GM23248 (cell line): Measurements from ENCODE around the gene CYP27C1. TPM values are rescaled to one million over a fixed set of nuclear protein-coding genes. Genes with fewer than 3 reads are reported as not detected.

Experiments
- DNase-seq: peaks from one replicate; pipeline ENCODE4 v3.0.0-alpha.2; 2015
- H2AFZ ChIP-seq: fragments of 200-600 bp; sonication (generic); 2 replicates; pipeline ENCODE4 v1.6.1; 2016; ENCODE audit warnings: antibody characterized with exemption
- H3F3A ChIP-seq: fragments of 200-600 bp; sonication (generic); 2 replicates; pipeline ENCODE4 v1.6.1; 2016; ENCODE audit warnings: mild to moderate bottlenecking, antibody characterized with exemption, mixed run types; ENCODE audit not compliant: insufficient read depth
- H3K27ac ChIP-seq: fragments of 200-600 bp; sonication (generic); 2 replicates; pipeline ENCODE4 v1.5.1; 2016; ENCODE audit warnings: mild to moderate bottlenecking
- H3K27me3 ChIP-seq: fragments of 200-600 bp; sonication (generic); replicated peaks from 2 replicates; pipeline ENCODE4 v1.6.1; 2016; ENCODE audit warnings: mild to moderate bottlenecking; ENCODE audit not compliant: insufficient read depth
- H3K36me3 ChIP-seq: fragments of 200-600 bp; sonication (generic); 2 replicates; pipeline ENCODE4 v1.6.1; 2016; ENCODE audit warnings: low read depth, mild to moderate bottlenecking
- H3K4me1 ChIP-seq: fragments of 200-600 bp; sonication (generic); 2 replicates; pipeline ENCODE4 v1.6.1; 2016; ENCODE audit warnings: mild to moderate bottlenecking; ENCODE audit not compliant: insufficient read depth
- H3K4me2 ChIP-seq: fragments of 200-600 bp; sonication (generic); one replicate; pipeline ENCODE4 v1.6.1; 2016; ENCODE audit warnings: mild to moderate bottlenecking; ENCODE audit not compliant: unreplicated experiment
- H3K4me3 ChIP-seq: fragments of 200-600 bp; sonication (generic); 2 replicates; pipeline ENCODE4 v1.5.1; 2016; ENCODE audit warnings: mild to moderate bottlenecking
- H3K79me2 ChIP-seq: fragments of 200-600 bp; sonication (generic); 2 replicates; pipeline ENCODE4 v1.6.1; 2016; ENCODE audit warnings: mild to moderate bottlenecking; ENCODE audit not compliant: insufficient read depth
- H3K9ac ChIP-seq: fragments of 200-600 bp; sonication (generic); 2 replicates; pipeline ENCODE4 v1.6.1; 2016; ENCODE audit warnings: mild to moderate bottlenecking
- H3K9me2 ChIP-seq: fragments of 200-600 bp; sonication (generic); 2 replicates; pipeline ENCODE4 v1.6.1; 2016; ENCODE audit warnings: mixed run types, mild to moderate bottlenecking, moderate library complexity; ENCODE audit not compliant: insufficient read depth
- H3K9me3 ChIP-seq: fragments of 200-600 bp; sonication (generic); one replicate; pipeline ENCODE4 v1.6.1; 2017; ENCODE audit warnings: low read depth
- H4K20me1 ChIP-seq: fragments of 200-600 bp; sonication (generic); 2 replicates; pipeline ENCODE4 v1.6.0; 2016; ENCODE audit not compliant: insufficient read depth
- EZH2 ChIP-seq: fragments of 200-600 bp; sonication (generic); IDR thresholded peaks from 2 replicates; pipeline ENCODE4 v1.6.1; 2018; ENCODE audit warnings: antibody characterized with exemption, mild to moderate bottlenecking; ENCODE audit not compliant: insufficient read depth, poor library complexity, severe bottlenecking
- EZH2phosphoT487 ChIP-seq: fragments of 200-600 bp; sonication (generic); IDR thresholded peaks from 2 replicates; pipeline ENCODE4 v1.6.1; 2018; ENCODE audit warnings: antibody characterized with exemption, moderate library complexity, mild to moderate bottlenecking, low read depth; ENCODE audit not compliant: insufficient read depth
- WGBS, 2 experiments: methylation state at CpG; one replicate each; pipeline ENCODE4 v1.1.6; 2015 to 2017; ENCODE audit warnings: low lambda C conversion rate in 2 of 2, low coverage in 1 of 2; ENCODE audit errors: missing lambda C conversion rate in 2 of 2; 5-methylcytosine and 5-hydroxymethylcytosine counted together
- in situ Hi-C: fragments of 300-500 bp; cut with MboI; formaldehyde crosslinking; loops from 2 replicates; pipeline ENCODE4 v1.15.0; 2020
- polyA plus RNA-seq: library from polyadenylated mRNA; unstranded; fragments of >200 nt; fragmentation: Nextera tagmentation; extraction: Ambion mirVana; gene quantifications from 2 replicates; pipeline ENCODE4 v1.2.1, GENCODE V29; 2016
- total RNA-seq: library from RNA; depleted of rRNA; stranded (reverse); fragments of >200 nt; shearing (Covaris generic); gene quantifications from 2 replicates; pipeline ENCODE4 v1.2.3, GENCODE V29; 2014

Gene CYP27C1
- total and polyA plus RNA-seq, 2 experiments from 2014 or later, result 0.65 to 0.73 TPM

DNA sequence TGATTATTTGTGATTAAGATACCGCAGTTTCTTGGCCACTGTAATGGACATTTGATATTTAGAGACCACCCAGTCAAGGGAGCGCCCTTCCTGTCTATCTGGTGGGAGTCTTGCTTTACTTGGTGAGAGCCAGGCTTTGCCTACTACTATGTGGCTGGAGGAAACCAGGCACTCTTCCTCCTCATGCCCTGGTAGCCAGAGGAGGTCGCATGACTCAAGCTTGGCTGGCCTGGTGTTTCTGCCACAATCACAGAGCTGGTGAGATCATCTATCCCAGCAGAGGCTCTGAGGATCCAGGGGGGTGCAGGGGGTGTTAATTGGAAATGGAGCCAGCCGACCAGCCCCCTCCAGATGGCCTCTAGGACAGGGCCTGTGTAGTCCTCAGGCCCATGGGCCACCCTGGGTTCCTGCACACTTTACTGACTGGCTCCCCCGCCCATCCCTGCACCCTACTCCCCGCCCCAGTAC lies 66.4 kb downstream of the CYP27C1 start:
- Histone ChIP-seq H3K9ac (peak overlapping the region; percentile 40), H3K4me3 (no peak overlapping the region), H3K9me2 (no peaks in the 10 kb centered on the region), H3K27ac (peak overlapping the region; percentile 75), H3K4me2 (peak overlapping the region; percentile 43), H3K36me3 (no peaks in the 10 kb centered on the region), H4K20me1 (no peaks in the 10 kb centered on the region), H3K4me1 (peaks cover 49% of the 10 kb centered on the region), H2AFZ (no peak overlapping the region), H3K79me2 (no peaks in the 10 kb centered on the region), H3F3A (peaks cover 36% of the 10 kb centered on the region), H3K27me3 (no peaks in the 10 kb centered on the region), H3K9me3 (no peaks in the 10 kb centered on the region)
- in situ Hi-C loops, result no loop called here
- TF ChIP-seq EZH2 (no peak), EZH2phosphoT487 (0 out of 2 replicates have a peak, but pooled peaks have one; percentile 46)
- DNase-seq, result peak; percentile 96
- WGBS, 2 experiments, result 4 to 8% methylated on average over 6 of the region's 6 CpGs

DNA sequence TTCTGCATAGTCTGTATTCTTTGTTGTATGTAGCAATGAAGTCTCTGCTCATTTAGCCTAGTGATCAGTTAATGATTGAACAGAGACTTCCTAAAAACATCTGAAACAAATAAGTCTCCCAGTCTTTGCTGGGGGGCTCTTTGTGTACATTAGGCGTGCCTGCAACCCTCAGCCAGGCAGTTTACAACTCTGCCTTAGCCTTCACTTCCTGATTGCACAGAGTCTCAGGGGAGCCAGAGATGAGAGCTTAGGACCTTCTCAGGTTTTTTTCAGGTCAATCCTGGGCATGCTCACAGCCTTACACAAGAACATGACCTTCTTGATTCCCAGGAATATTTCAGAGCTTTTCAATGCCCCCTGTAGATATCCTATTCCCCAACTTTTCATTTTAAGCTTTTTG lies 69.1 kb downstream of the CYP27C1 start:
- TF ChIP-seq EZH2, result no peak
- no peak for TF ChIP-seq EZH2phosphoT487
- Histone ChIP-seq H2AFZ (no peak overlapping the region), H3K79me2 (no peaks in the 10 kb centered on the region), H3K27me3 (no peaks in the 10 kb centered on the region), H3K9me2 (no peaks in the 10 kb centered on the region), H3K36me3 (no peaks in the 10 kb centered on the region), H4K20me1 (no peaks in the 10 kb centered on the region), H3K9me3 (no peaks in the 10 kb centered on the region), H3K4me2 (no peak overlapping the region), H3F3A (peaks cover 37% of the 10 kb centered on the region), H3K4me3 (no peak overlapping the region), H3K27ac (no peak overlapping the region), H3K9ac (no peak overlapping the region), H3K4me1 (peaks cover 60% of the 10 kb centered on the region)
- WGBS, 2 experiments, result 90 to 100% methylated on average over 1 of the region's 1 CpG
- in situ Hi-C loops, result no loop called here
- no peak for DNase-seq

DNA sequence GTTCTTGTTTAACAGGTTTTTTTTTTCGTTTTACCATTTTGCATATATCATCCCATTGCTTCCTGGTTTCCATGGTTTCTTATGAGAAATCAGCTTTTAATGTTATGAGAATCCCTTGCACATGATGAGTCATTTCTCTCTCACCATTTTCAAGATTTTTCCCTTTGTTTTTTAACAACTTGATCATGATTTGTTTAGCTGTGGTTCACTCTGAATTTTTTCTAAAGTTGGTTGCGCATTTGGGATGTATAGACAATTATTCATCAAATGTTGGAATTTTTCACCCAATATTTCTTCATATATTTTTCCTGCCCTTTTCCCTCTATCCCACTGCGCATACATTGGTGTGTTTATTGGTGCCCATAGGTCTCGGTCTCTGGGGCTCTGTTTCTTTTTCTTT lies 70.7 kb downstream of the CYP27C1 start:
- Histone ChIP-seq H3K9ac (peak overlapping the region; percentile 56), H3K27ac (peak overlapping the region; percentile 77), H3K4me1 (peaks cover 60% of the 10 kb centered on the region), H3K9me3 (no peaks in the 10 kb centered on the region), H3K27me3 (no peaks in the 10 kb centered on the region), H3K36me3 (no peaks in the 10 kb centered on the region), H3K4me2 (peak overlapping the region; percentile 54), H3K9me2 (no peaks in the 10 kb centered on the region), H2AFZ (no peak overlapping the region), H3K79me2 (no peaks in the 10 kb centered on the region), H4K20me1 (no peaks in the 10 kb centered on the region), H3F3A (peaks cover 38% of the 10 kb centered on the region), H3K4me3 (0 out of 2 replicates have a peak overlapping the region, but pooled peaks have one; percentile 26)
- in situ Hi-C loops, result no loop called here
- DNase-seq, result peak; percentile 93
- no peak for TF ChIP-seq EZH2phosphoT487
- no peak for TF ChIP-seq EZH2
- WGBS, 2 experiments, result 3 to 7% methylated on average over 4 of the region's 4 CpGs

DNA sequence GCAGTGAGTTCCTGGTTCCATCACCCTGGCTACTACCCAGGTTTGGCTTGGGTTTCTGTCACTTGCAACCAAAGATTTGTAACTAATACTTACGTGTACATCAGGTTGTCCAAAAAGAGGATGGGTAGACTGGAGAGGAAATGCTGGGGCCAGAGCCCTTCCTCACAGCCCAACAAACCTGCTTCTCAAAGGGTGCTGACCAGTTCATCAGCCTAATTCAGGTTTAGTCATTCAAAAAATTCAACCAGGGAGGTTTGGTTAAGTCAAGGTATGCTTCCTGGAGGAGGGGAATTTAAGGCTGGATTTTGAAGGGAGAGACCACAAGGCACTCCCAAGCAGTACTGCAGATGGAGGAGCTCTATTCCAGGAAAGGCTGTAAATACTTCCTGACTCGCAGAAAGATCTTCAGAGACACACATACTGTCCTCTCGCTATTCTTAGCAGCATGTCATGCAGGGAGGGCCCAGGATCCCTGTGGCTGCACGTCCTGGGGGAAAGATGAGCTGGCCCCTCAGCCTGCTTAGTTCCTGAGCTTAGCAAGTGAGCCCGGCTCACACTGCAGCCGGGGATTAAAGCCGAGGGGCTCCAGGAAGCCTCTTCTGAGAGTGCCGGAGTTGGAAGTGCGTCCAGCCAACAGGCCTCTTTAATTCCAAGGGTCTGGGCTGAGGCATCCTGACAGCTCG lies 73.1 kb downstream of the CYP27C1 start:
- TF ChIP-seq EZH2phosphoT487 (no peak), EZH2 (no peak)
- in situ Hi-C loops, result no loop called here
- WGBS, 2 experiments, result 68 to 73% methylated on average over 10 of the region's 10 CpGs
- H3K9me2 ChIP-seq, result no peaks in the 10 kb centered on the region
- no peaks in the 10 kb centered on the region for H3K79me2 ChIP-seq
- H3K36me3 ChIP-seq, result no peaks in the 10 kb centered on the region
- H3K27me3 ChIP-seq, result no peaks in the 10 kb centered on the region
- peak; percentile 44 for DNase-seq
- H3K9ac ChIP-seq, result no peak overlapping the region
- H3K4me2 ChIP-seq, result no peak overlapping the region
- H3K4me3 ChIP-seq, result no peak overlapping the region
- peaks cover 61% of the 10 kb centered on the region for H3K4me1 ChIP-seq
- H3F3A ChIP-seq, result peaks cover 38% of the 10 kb centered on the region
- H3K27ac ChIP-seq, result no peak overlapping the region
- H2AFZ ChIP-seq, result no peak overlapping the region
- no peaks in the 10 kb centered on the region for H3K9me3 ChIP-seq
- H4K20me1 ChIP-seq, result no peaks in the 10 kb centered on the region
